Stimulated activated CD4-positive, alpha-beta T cell treated with anti-CD3 and anti-CD28 coated beads, Interleukin-1b, Interleukin-23, amount 100 ng/mL, for 1 hour (primary cell): ENCODE measurements around the gene CST4.
"Not testable (repeated sequence)": the region's sequence is repeated elsewhere in the genome, so short reads cannot be mapped to it uniquely, and the experiment has no call there.

Experiments
- DNase-seq, 2 donors: peaks; one replicate each; pipeline ENCODE4 v3.0.0-alpha.2; 2020; ENCODE audit warnings: low read depth in 2 of 2

Gene CST4

GRCh38 chr20:23641936-23642751 is 46.7 kb downstream of the CST4 start:
- DNase-seq: no peak

- no peak for DNase-seq
Observed at GRCh38 chr20:23640671-23641667, 47.9 kb downstream of the CST4 start.

GRCh38 chr20:23640018-23640601 is 48.7 kb downstream of the CST4 start:
- no peak for DNase-seq

DNA sequence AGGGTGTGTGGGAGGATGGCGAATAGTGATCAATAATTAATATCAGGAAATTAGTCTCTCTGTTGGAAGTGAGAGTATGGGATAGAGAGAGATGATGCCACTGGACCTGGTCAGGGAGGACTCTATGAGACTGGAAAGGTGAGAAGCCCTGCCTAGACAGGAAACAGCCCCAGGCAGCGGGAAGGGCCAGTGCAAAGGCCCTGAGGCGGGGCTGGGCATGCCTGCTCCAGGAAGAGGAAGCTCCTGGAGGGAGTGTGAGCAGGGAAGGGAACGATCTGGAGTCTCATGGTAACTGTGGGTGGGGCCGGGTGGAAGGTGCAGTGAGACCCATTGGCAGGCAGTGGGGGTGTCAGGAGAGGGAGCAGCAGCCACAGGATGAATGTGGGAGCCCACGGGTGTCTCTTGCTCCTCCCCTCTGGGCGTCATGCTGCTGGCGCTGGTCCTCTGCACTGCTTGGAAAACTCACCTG is 49.3 kb downstream of the CST4 start:
- DNase-seq: no peak

DNA sequence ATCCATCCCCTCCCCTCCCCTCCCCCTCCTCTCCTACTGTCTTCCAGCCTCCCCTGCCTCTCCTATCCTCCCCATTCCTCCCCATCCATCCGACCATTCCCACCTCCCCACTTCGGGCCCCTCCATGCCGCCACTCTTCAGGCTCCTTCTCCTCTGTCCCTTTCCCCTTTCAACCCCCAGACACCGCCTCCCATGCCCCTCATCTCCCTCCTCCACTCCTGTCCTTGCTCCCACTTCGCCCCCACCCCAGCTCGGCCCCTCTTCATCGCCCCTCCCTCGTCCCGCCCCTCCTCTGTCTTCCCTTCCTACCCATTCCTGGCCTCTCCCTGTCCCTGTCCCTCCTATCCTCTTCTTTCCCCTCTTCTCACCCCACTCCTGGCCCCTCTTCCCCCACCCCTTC is 50.5 kb downstream of the CST4 start:
- DNase-seq: no peak

DNA sequence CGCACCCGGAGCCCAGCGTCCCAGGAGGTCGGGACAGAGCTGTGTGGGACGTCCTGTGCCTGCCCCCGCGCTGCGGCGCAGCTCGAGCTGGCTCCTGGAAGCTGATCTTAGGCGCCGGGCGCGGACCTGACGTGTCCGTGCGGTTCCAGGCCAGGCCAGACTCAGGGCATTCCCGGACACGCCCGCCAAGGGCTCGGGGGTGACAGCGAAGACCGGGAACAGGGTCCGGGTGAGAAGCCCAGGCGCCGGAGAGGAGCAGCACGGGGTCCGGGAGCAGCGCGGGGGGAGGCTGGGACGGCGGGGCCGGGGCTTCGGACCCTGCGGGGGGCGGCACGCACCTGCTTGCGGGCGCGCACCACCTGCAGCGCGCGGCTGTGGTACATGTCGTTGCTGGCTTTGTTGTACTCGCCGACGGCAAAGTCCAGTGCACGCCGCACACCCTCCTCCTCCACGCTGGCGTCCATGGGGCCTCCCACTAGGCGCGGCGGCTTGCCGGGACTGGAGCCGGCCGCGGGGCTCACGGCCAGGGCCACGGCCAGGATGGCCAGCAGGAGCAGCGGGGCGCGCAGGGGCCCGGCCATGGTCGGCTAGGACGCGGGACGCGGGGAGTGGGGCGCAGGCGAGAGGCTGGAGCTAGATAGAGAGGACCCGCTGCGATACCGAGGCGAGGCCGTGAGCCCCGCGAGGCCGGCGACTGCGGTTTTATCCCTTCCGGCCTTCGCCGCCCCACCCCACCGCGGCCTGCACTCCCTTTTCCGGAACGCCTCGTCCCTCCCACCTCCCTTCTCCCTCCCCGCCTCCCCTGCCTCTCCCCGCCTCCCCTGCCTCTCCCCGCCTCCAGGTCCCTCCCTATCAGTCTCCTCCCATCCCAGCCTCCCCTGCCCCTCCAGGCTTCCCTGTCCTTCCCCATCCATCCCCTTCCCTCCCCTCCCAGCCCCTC is 51.3 kb downstream of the CST4 start, which contains the start of gene CST3:
TSS of gene CST3 (minus strand) at position 674 of the 940 bp plus-strand sequence. CDS start at position 581, 93 bp downstream.
- DNase-seq: no peak

DNA sequence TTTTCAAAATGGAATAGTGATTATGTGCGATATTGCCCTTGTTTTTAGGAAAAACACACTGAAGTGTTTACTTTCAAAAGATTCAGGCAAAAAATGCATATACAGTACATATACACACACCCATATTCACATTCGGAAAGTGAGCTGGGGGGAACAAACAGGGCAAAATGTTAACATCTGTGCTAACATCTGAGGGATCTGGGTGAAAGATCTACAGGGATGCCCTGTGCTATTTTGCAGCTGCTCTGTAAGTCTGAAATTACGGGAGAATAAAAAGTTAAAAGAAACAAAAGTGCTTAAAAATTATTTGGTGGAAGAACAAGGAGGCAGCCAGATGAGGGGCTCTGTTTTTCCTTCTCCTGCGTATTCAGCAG is 51.9 kb downstream of the CST4 start:
- DNase-seq: no peak

DNA sequence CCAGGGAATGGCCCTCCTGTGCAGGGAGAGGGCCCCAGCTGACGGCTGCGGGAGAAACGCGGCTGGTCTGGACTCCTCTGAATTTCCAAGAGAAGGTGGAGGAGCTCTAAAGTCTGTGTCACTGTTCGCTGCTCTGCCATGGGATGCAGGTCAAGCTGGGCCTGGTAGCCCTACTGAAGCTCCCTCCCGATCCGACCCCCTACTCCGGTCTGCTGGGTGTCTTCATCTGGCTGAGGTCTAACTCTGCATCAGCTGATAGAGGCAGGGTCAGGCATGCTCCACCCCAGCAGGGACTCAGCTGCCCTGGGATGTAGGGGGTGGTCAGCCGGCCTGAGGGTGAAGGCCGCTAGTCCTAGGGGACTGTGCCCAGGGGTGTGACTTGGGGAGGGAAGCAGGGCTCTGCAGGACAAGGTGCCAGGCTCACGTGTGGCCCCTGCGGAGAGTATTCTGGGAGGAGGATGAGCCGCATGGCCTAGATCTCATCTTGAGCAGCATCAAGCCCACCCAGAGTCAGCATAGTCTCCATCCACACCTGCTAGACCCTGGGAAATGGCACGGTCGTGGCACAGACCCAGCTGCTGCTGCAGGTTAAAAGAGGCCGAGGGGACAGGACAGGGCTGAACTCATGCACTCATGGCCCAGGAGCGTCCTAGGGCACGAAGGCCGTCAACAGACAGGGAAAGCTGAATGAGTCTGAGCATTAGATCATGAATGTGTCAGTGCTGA is 52.5 kb downstream of the CST4 start:
- DNase-seq: no peak

DNA sequence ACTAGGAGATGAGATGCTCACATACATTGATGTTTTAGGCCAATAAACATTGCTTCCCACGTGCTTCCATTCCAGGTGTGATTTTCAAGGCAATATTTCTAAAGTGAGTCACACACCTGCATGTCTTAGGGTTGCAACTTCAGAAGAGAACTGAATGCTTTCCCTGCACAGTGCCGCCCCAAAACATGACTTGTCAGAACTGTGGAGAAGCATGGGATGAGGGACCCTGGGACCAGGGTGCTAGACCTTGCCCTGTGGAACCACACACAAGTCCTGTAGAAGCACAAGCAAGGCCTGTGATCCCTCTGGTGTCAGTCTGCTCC is 53.1 kb downstream of the CST4 start:
- not testable (repeated sequence) for DNase-seq
